Epithelial cell of esophagus (primary cell): Measurements from ENCODE around the gene KRTAP5-6.

Experiments
- DNase-seq: peaks from one replicate; pipeline ENCODE4 v3.0.0; 2010; ENCODE audit warnings: low read depth
- H3K4me3 ChIP-seq: 2 replicates; pipeline ENCODE4 v1.5.1; 2011; ENCODE audit warnings: mild to moderate bottlenecking, low read length, control low read depth
- CTCF ChIP-seq: IDR thresholded peaks from 2 replicates; pipeline ENCODE4 v1.5.1; 2011; ENCODE audit warnings: low read depth, mild to moderate bottlenecking, low read length, control low read depth, inconsistent platforms; ENCODE audit not compliant: insufficient read depth; ENCODE audit errors: missing control alignments

Gene KRTAP5-6

GRCh38 chr11:1735271-1735670, 38.3 kb downstream of the KRTAP5-6 start:
- DNase-seq, result no peak
- no peak overlapping the region for H3K4me3 ChIP-seq
- no peak for TF ChIP-seq CTCF

- TF ChIP-seq CTCF, result no peak
- DNase-seq, result no peak
- no peak overlapping the region for H3K4me3 ChIP-seq
These were observed 39.5 kb downstream of the KRTAP5-6 start for GRCh38 chr11:1736447-1736992.

GRCh38 chr11:1737080-1737757, 40.2 kb downstream of the KRTAP5-6 start:
- DNase-seq, result no peak
- TF ChIP-seq CTCF, result no peak
- H3K4me3 ChIP-seq, result no peak overlapping the region

- no peak overlapping the region for H3K4me3 ChIP-seq
- no peak for TF ChIP-seq CTCF
- DNase-seq, result no peak
These were observed 41.4 kb downstream of the KRTAP5-6 start for GRCh38 chr11:1738380-1738779.

GRCh38 chr11:1739576-1739975, 42.6 kb downstream of the KRTAP5-6 start:
- DNase-seq, result no peak
- H3K4me3 ChIP-seq, result no peak overlapping the region
- TF ChIP-seq CTCF, result no peak

- no peak for DNase-seq
- TF ChIP-seq CTCF, result no peak
- no peak overlapping the region for H3K4me3 ChIP-seq
These were observed 44.0 kb downstream of the KRTAP5-6 start for GRCh38 chr11:1740786-1741530.
